HG03064 (cell line): Measurements from ENCODE around the gene WDR1.

Source experiments
- ATAC-seq: cut with Tn5 transposase; IDR thresholded peaks from one replicate; pipeline ENCODE4 v1.9.1; 2021; ENCODE audit warnings: low read depth; ENCODE audit not compliant: unreplicated experiment

WDR1 gene

GRCh38 chr4:10114607-10115006 is 2.0 kb downstream of the WDR1 start:
- no peak for ATAC-seq

- ATAC-seq = no peak
Measured at GRCh38 chr4:10114147-10114546, 2.5 kb downstream of the WDR1 start.

GRCh38 chr4:10113362-10114047 is 3.1 kb downstream of the WDR1 start:
- no peak for ATAC-seq

- no peak for ATAC-seq
Measured at GRCh38 chr4:10112658-10113284, 3.8 kb downstream of the WDR1 start.

- no peak for ATAC-seq
Measured at GRCh38 chr4:10111067-10111801, 5.4 kb downstream of the WDR1 start.

GRCh38 chr4:10109995-10110670 is 6.5 kb downstream of the WDR1 start:
- ATAC-seq = no peak

- no peak for ATAC-seq
Measured at GRCh38 chr4:10108818-10109783, 7.5 kb downstream of the WDR1 start.

- ATAC-seq = no peak
Measured at GRCh38 chr4:10108391-10108790, 8.2 kb downstream of the WDR1 start.

- ATAC-seq = no peak
Measured at GRCh38 chr4:10107111-10108091, 9.2 kb downstream of the WDR1 start.

GRCh38 chr4:10106421-10107039 is 10.1 kb downstream of the WDR1 start:
- no peak for ATAC-seq

- ATAC-seq = no peak
Measured at GRCh38 chr4:10105920-10106319, 10.7 kb downstream of the WDR1 start.

- ATAC-seq = no peak
Measured at GRCh38 chr4:10105421-10105820, 11.2 kb downstream of the WDR1 start.

- ATAC-seq = no peak
Measured at GRCh38 chr4:10104991-10105276, 11.7 kb downstream of the WDR1 start.

GRCh38 chr4:10104211-10104990 is 12.2 kb downstream of the WDR1 start:
- ATAC-seq = no peak

GRCh38 chr4:10102474-10103332 is 13.9 kb downstream of the WDR1 start:
- no peak for ATAC-seq

GRCh38 chr4:10101671-10102473 is 14.7 kb downstream of the WDR1 start:
- no peak for ATAC-seq
